ENCODE data around the gene MED13L. TPM values are rescaled to one million over a fixed set of nuclear protein-coding genes. Genes with fewer than 3 reads are reported as not detected.
A peak's percentile ranks its signal among the peaks of the same experiment; 100 is the strongest.

The MED13L gene
- total and polyA plus RNA-seq, 4 donors, result 7.9 to 94.0 (median 37.7) TPM

DNA sequence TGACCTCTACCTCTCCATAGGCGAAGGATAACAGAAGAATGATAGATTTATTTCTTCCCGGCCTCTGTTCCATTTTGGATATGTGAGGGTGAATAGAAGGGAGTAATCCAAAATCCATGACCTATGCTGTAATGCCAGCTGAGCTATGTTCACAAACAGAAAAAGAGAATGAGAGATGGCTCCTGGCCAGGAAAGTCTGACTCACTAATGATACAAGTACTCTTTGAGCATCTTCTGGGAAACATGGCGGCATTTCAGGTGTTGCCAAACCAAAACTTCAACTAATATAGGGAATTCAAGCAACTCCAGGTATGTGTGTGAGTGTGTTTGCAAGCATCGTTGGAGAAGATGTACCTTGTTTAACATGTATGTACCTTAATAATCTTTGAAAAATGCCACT is 55.1 kb downstream of the MED13L start:
- Histone ChIP-seq H3K9me3 (ENCODE audit: control insufficient read depth in 4 of 4, low read length in 3 of 4) (no peaks in the 10 kb centered on the region), H3K36me3 (ENCODE audit: control insufficient read depth in 4 of 4, insufficient read depth in 3 of 4, low read depth in 1 of 4, low read length in 3 of 4) (no peaks in the 10 kb centered on the region), H3K4me3 (ENCODE audit: low read depth in 1 of 3, low read length in 3 of 3) (no peak overlapping the region), H3K27ac (ENCODE audit: low read depth in 1 of 2, low read length in 2 of 2) (no peak overlapping the region), H3K4me1 (ENCODE audit: control insufficient read depth in 4 of 4, insufficient read depth in 4 of 4, low read length in 3 of 4) (peaks cover 0 to 2% (median 0%) of the 10 kb centered on the region in 4 donors), H3K9ac (ENCODE audit: low read depth in 1 of 2, low read length in 2 of 2) (no peak overlapping the region), H3K27me3 (ENCODE audit: control insufficient read depth in 4 of 4, insufficient read depth in 4 of 4, low read length in 3 of 4) (no peaks in the 10 kb centered on the region)
- 85% methylated on average over 4 of the region's 4 CpGs for WGBS
- DNase-seq (ENCODE audit: low spot score), result no peak
- peak; percentile 27 to 48 for TF ChIP-seq RXRA (IDR thresholded peaks at IDR 0.05)
- TF ChIP-seq HNF4G (IDR thresholded peaks at IDR 0.05), result no peak
- peak; percentile 76 for TF ChIP-seq YY1 (IDR thresholded peaks at IDR 0.05)
- TF ChIP-seq, protein P1, sequence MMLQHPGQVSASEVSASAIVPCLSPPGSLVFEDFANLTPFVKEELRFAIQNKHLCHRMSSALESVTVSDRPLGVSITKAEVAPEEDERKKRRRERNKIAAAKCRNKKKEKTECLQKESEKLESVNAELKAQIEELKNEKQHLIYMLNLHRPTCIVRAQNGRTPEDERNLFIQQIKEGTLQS (IDR thresholded peaks at IDR 0.05), result peak; percentile 96
- peak in 1 of 2 donors; percentile 22 for TF ChIP-seq RAD21 (IDR thresholded peaks at IDR 0.05)
- peak; percentile 59 to 66 for TF ChIP-seq HNF4A (conservative IDR thresholded peaks at IDR 0.05)
- TF ChIP-seq SP1 (IDR thresholded peaks at IDR 0.05), result peak; percentile 31
- TF ChIP-seq EGR1 (IDR thresholded peaks at IDR 0.05; ENCODE audit: low read depth in 2 of 2), result peak in 1 of 2 donors; percentile 82
- TF ChIP-seq, protein P2, sequence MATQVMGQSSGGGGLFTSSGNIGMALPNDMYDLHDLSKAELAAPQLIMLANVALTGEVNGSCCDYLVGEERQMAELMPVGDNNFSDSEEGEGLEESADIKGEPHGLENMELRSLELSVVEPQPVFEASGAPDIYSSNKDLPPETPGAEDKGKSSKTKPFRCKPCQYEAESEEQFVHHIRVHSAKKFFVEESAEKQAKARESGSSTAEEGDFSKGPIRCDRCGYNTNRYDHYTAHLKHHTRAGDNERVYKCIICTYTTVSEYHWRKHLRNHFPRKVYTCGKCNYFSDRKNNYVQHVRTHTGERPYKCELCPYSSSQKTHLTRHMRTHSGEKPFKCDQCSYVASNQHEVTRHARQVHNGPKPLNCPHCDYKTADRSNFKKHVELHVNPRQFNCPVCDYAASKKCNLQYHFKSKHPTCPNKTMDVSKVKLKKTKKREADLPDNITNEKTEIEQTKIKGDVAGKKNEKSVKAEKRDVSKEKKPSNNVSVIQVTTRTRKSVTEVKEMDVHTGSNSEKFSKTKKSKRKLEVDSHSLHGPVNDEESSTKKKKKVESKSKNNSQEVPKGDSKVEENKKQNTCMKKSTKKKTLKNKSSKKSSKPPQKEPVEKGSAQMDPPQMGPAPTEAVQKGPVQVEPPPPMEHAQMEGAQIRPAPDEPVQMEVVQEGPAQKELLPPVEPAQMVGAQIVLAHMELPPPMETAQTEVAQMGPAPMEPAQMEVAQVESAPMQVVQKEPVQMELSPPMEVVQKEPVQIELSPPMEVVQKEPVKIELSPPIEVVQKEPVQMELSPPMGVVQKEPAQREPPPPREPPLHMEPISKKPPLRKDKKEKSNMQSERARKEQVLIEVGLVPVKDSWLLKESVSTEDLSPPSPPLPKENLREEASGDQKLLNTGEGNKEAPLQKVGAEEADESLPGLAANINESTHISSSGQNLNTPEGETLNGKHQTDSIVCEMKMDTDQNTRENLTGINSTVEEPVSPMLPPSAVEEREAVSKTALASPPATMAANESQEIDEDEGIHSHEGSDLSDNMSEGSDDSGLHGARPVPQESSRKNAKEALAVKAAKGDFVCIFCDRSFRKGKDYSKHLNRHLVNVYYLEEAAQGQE (IDR thresholded peaks at IDR 0.05), result no peak
- TF ChIP-seq, protein P3, sequence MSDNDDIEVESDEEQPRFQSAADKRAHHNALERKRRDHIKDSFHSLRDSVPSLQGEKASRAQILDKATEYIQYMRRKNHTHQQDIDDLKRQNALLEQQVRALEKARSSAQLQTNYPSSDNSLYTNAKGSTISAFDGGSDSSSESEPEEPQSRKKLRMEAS (IDR thresholded peaks at IDR 0.05), result peak; percentile 31
- TF ChIP-seq FOXA1 (IDR thresholded peaks at IDR 0.05), result no peak
- TF ChIP-seq TAF1 (conservative IDR thresholded peaks at IDR 0.05), result no peak
- TF ChIP-seq FOXA2 (IDR thresholded peaks at IDR 0.05), result peak; percentile 39
- TF ChIP-seq, protein P4, sequence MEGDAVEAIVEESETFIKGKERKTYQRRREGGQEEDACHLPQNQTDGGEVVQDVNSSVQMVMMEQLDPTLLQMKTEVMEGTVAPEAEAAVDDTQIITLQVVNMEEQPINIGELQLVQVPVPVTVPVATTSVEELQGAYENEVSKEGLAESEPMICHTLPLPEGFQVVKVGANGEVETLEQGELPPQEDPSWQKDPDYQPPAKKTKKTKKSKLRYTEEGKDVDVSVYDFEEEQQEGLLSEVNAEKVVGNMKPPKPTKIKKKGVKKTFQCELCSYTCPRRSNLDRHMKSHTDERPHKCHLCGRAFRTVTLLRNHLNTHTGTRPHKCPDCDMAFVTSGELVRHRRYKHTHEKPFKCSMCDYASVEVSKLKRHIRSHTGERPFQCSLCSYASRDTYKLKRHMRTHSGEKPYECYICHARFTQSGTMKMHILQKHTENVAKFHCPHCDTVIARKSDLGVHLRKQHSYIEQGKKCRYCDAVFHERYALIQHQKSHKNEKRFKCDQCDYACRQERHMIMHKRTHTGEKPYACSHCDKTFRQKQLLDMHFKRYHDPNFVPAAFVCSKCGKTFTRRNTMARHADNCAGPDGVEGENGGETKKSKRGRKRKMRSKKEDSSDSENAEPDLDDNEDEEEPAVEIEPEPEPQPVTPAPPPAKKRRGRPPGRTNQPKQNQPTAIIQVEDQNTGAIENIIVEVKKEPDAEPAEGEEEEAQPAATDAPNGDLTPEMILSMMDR (IDR thresholded peaks at IDR 0.05; ENCODE audit: low read depth, low read length, missing input control), result no peak
- peak; percentile 99 for TF ChIP-seq JUND (IDR thresholded peaks at IDR 0.05)
- TF ChIP-seq, protein P5, sequence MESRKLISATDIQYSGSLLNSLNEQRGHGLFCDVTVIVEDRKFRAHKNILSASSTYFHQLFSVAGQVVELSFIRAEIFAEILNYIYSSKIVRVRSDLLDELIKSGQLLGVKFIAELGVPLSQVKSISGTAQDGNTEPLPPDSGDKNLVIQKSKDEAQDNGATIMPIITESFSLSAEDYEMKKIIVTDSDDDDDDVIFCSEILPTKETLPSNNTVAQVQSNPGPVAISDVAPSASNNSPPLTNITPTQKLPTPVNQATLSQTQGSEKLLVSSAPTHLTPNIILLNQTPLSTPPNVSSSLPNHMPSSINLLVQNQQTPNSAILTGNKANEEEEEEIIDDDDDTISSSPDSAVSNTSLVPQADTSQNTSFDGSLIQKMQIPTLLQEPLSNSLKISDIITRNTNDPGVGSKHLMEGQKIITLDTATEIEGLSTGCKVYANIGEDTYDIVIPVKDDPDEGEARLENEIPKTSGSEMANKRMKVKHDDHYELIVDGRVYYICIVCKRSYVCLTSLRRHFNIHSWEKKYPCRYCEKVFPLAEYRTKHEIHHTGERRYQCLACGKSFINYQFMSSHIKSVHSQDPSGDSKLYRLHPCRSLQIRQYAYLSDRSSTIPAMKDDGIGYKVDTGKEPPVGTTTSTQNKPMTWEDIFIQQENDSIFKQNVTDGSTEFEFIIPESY (IDR thresholded peaks at IDR 0.05), result peak; percentile 54
- TF ChIP-seq GABPA (IDR thresholded peaks at IDR 0.05 in 1 of 2, conservative IDR thresholded peaks at IDR 0.05 in 1 of 2), result no peak
- peak; percentile 37 for TF ChIP-seq NR2F2 (IDR thresholded peaks at IDR 0.05)
